Measurements from ENCODE around the gene SLC35F1.

DNA sequence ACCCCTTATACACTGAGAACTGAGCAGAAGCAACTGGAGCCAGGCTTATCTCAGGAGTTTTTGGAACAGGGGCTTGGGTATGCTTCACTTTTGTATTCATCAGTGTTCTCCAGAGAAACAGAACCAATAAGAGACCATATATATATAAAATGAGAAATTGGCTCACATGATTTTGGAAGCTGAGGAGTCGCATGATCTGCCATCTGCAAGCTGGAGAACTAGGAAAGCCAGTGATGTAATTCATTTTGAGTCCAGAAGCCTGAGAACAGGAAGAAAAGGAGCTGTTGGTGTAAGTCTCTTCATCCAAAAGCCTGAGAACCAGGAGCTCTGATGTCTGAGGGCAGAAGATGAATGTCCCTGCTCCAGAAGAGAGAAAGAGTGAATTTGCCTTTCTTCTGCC is 272.0 kb downstream of the SLC35F1 start:
- no peak for TF ChIP-seq ELF1 (tag; IDR thresholded peaks at IDR 0.05)
- TF ChIP-seq, protein P1, sequence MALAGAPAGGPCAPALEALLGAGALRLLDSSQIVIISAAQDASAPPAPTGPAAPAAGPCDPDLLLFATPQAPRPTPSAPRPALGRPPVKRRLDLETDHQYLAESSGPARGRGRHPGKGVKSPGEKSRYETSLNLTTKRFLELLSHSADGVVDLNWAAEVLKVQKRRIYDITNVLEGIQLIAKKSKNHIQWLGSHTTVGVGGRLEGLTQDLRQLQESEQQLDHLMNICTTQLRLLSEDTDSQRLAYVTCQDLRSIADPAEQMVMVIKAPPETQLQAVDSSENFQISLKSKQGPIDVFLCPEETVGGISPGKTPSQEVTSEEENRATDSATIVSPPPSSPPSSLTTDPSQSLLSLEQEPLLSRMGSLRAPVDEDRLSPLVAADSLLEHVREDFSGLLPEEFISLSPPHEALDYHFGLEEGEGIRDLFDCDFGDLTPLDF (CRISPR knock-in tag; IDR thresholded peaks at IDR 0.05) = no peak
- TF ChIP-seq ZNF324 (CRISPR knock-in tag; IDR thresholded peaks at IDR 0.05) = no peak
- TF ChIP-seq SP1 (CRISPR knock-in tag; IDR thresholded peaks at IDR 0.05) = no peak
- no peak for TF ChIP-seq HDAC2 (IDR thresholded peaks at IDR 0.05)
- TF ChIP-seq CCNT2 (IDR thresholded peaks at IDR 0.05; ENCODE audit: borderline replicate concordance, extremely low read depth, insufficient read length, low read depth, low read length) = no peak
- TF ChIP-seq, protein P2, sequence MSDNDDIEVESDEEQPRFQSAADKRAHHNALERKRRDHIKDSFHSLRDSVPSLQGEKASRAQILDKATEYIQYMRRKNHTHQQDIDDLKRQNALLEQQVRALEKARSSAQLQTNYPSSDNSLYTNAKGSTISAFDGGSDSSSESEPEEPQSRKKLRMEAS (CRISPR knock-in tag; IDR thresholded peaks at IDR 0.05) = no peak
- no peak for TF ChIP-seq ZNF274 (IDR thresholded peaks at IDR 0.05; ENCODE audit: borderline replicate concordance, low read depth, low read length)
